NCI-H146 (cell line): ENCODE results near the gene TNFSF8.

ENCODE experiments used
- DNase-seq: peaks from one replicate; lab custom pipeline; 2025; lab: John Stamatoyannopoulos, UW

The TNFSF8 gene

GRCh38 chr9:114930056-114930812 lies at the start of gene TNFSF8:
Gene TNFSF8, minus strand, starts transcription at chr9:114930591. Its CDS starts 288 bp downstream, at chr9:114930303.
- no peak for DNase-seq

GRCh38 chr9:114973216-114973615 lies 42.8 kb upstream of the TNFSF8 start:
- no peak for DNase-seq

- DNase-seq = no peak
These were observed 42.2 kb upstream of the TNFSF8 start for GRCh38 chr9:114972510-114973136.

GRCh38 chr9:114969269-114969668 lies 38.9 kb upstream of the TNFSF8 start:
- no peak for DNase-seq

- DNase-seq = no peak
These were observed 38.3 kb upstream of the TNFSF8 start for GRCh38 chr9:114968671-114969070.

GRCh38 chr9:114965564-114965963 lies 35.2 kb upstream of the TNFSF8 start:
- DNase-seq = no peak

- no peak for DNase-seq
These were observed 32.4 kb upstream of the TNFSF8 start for GRCh38 chr9:114962809-114963208.

GRCh38 chr9:114960276-114960675 lies 29.9 kb upstream of the TNFSF8 start:
- no peak for DNase-seq

- no peak for DNase-seq
These were observed 28.4 kb upstream of the TNFSF8 start for GRCh38 chr9:114958844-114959235.

GRCh38 chr9:114958021-114958843 lies 27.8 kb upstream of the TNFSF8 start:
- no peak for DNase-seq

GRCh38 chr9:114957558-114957957 lies 27.2 kb upstream of the TNFSF8 start:
- DNase-seq = no peak

GRCh38 chr9:114954956-114955582 lies 24.7 kb upstream of the TNFSF8 start:
- no peak for DNase-seq

GRCh38 chr9:114953959-114954358 lies 23.6 kb upstream of the TNFSF8 start:
- no peak for DNase-seq

- no peak for DNase-seq
These were observed 22.7 kb upstream of the TNFSF8 start for GRCh38 chr9:114953046-114953445.

- no peak for DNase-seq
These were observed 20.4 kb upstream of the TNFSF8 start for GRCh38 chr9:114950761-114951160.

- DNase-seq = no peak
These were observed 16.7 kb upstream of the TNFSF8 start for GRCh38 chr9:114947058-114947457.

- DNase-seq = no peak
These were observed 15.4 kb upstream of the TNFSF8 start for GRCh38 chr9:114945616-114946412.

- no peak for DNase-seq
These were observed 11.0 kb upstream of the TNFSF8 start for GRCh38 chr9:114941376-114941775.

- no peak for DNase-seq
These were observed 8.5 kb upstream of the TNFSF8 start for GRCh38 chr9:114938687-114939575.

GRCh38 chr9:114937516-114937915 lies 7.1 kb upstream of the TNFSF8 start:
- no peak for DNase-seq
